GM10266 (cell line): ENCODE results near the gene KRTAP10-2.
"Not testable (repeated sequence)": the region's sequence is repeated elsewhere in the genome, so short reads cannot be mapped to it uniquely, and the experiment has no call there.

Source experiments
- DNase-seq: peaks from one replicate; pipeline ENCODE4 v3.0.0; 2012; ENCODE audit errors: extremely low spot score
- TF ChIP-seq, protein P1 (sequence below): IDR thresholded peaks from 2 replicates; pipeline ENCODE4 v1.5.1; 2012; ENCODE audit warnings: mild to moderate bottlenecking, low read depth; ENCODE audit not compliant: control insufficient read depth, insufficient read depth; ENCODE audit errors: missing control alignments

The KRTAP10-2 gene

DNA sequence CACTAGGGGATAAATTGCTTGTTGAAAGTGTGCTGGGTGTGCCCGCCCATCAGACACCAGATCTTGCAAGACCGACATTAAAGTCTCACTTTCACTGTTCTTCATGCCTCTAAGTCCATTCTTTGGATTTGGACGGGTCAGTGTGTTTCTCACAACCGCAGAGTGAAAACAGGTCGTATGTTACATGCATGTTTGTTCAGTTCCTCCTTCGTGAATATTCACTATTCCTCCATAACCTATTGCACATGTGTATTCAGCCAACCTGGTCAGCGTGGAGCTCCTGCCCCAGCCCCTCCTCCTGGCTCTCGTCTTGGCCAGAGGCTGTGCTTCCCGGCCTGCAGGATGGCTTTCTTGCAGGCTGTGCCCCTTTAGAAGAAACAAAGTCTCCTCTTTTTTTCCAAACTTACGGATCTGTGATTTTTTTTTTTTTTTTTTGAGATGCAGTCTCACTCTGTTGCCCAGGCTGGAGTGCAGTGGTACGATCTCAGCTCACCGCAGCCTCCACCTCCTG is 43.2 kb upstream of the KRTAP10-2 start:
- TF ChIP-seq, protein P1, sequence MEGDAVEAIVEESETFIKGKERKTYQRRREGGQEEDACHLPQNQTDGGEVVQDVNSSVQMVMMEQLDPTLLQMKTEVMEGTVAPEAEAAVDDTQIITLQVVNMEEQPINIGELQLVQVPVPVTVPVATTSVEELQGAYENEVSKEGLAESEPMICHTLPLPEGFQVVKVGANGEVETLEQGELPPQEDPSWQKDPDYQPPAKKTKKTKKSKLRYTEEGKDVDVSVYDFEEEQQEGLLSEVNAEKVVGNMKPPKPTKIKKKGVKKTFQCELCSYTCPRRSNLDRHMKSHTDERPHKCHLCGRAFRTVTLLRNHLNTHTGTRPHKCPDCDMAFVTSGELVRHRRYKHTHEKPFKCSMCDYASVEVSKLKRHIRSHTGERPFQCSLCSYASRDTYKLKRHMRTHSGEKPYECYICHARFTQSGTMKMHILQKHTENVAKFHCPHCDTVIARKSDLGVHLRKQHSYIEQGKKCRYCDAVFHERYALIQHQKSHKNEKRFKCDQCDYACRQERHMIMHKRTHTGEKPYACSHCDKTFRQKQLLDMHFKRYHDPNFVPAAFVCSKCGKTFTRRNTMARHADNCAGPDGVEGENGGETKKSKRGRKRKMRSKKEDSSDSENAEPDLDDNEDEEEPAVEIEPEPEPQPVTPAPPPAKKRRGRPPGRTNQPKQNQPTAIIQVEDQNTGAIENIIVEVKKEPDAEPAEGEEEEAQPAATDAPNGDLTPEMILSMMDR: no peak
- DNase-seq: no peak

DNA sequence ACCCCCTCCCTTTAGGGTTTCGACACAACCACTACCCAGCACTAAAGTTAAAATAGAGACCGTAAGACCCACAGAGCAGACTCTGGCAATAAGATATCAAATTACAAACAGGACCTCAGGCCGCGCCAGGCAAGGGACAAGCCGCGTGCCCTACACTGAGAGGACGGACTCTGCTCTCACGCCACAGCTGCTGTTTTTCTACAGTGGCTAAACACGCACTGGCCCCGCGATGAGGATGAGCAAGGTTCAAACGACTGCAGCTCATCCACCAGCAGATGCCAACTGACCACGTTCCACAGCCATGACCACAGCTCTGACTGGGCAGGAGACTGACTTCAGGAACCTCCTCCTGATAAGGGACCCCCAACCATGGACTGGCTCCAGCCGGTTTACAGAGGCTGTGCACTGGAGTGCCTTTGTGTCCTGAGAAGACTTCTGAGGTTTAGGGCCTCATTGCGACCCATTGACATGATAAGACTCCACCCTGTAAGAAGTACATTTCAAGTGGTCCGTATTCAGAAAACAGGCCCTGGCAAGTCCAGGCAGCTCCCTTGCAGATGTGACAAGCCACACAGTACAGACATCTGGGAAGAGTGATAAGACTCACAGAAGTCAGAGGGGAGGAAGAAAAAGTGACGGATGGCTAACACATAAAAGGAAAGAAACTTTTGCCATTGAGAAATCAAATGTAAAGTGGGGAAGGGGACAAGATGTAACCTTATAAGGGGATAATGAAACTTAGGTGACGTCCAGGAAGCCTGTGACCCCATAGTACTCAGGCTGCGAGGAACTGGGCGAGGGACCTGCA is 42.5 kb upstream of the KRTAP10-2 start:
- TF ChIP-seq, protein P1: no peak
- no peak for DNase-seq

DNA sequence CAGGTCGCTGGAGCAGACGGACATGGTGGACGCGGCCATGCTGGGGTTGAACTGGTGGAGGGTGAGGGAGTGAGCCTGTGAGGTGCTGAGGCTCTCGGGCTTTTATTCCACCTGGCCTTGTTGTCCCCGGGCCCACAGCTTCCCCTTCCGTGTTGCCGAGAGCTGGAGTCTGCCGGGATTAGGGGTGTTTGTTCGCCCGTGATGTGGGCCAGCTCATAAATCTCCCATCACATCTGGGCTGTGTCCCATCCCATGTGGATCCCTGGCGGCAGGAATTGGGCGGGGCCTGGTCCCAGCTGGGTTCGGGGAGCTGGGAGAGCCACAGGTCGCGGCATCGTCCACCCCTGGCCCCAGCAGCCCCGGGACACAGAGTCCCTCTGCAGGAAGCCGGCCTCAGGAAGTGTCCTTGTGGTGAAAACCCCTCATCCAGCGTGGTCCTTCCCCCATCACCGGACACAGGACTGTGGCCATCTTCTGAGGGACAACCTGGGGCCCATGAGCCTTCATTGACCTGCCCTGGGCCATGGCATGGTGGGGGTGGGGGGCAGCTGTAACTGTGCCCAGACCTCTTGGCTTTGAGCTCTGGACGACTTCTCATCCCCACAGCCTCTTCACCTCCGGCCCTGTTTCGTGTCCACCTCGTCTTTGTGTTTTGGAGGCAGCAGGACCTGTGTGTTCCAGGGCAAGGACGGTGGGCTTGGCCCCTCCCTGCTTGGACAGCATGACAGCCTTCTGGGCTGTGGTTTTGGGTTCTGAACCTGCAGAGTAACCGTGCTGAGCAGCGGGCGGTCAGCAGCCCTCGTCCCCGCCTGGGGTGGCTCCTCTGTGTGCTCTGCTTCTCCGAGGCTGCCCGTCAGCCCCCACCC is 41.4 kb upstream of the KRTAP10-2 start, which contains the start of gene KRTAP10-6:
KRTAP10-6 (minus strand) TSS at position 60 of the 866 bp plus-strand sequence; CDS start at position 39, 21 bp downstream.
- no peak for DNase-seq

DNA sequence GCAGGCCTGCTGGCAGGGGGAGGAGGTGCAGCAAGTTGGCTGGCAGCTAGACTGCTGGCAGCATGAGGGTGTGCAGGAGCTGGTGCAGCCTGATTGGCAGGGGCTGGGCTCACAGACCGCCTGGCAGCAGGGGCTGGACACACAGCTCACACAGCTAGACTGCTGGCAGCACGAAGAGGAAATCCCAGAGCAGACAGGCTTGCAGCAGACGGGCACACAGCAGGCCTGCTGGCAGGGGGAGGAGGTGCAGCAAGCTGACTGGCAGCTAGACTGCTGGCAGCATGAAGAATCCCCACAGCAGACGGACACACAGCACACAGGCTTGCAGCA is 40.5 kb upstream of the KRTAP10-2 start:
- DNase-seq: not testable (repeated sequence)

More for the DNA sequence above, 41.4 kb upstream of the KRTAP10-2 start, which contains the start of gene KRTAP10-6:
- TF ChIP-seq, protein P1: no peak

DNA sequence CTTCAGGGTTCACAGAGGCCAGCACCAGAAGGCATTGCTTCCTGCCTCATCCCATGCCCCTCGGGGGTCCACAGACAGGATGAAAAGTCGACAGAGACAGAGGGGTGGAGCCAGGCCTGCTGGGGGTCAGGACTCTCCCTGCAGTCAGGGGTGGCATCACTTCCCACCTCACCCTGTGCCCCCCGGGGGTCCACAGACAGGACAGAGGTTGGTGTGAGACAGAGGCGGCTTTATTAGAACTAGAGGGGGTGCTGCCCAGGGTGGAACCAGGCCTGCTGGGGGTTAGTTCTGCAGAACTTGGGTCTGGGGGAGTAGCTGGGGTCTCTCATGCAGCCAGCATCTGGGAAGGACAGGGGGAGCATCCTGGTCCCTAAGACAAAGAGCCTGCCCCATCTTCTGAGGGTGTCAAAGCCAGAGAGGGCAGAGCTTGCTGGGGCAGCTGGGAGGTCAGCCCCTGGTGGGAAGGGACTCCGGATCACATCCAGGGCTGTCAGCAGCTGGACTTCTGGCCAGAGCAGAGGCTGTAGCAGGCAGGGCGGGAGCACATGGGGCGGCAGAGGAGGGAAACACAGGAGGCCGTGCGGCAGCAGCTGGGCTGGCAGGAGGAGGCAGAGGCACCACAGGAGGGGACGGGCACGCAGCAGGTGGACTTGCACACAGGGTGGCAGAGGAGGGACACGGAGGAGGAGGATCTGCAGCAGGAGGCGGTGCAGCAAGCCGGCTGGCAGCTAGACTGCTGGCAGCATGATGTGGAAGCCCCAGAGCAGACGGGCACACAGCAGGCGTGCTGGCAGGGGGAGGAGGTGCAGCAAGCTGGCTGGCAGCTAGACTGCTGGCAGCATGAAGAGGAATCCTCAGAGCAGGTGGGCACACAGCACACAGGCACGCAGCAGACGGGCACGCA is 39.8 kb upstream of the KRTAP10-2 start:
- not testable (repeated sequence) for DNase-seq

DNA sequence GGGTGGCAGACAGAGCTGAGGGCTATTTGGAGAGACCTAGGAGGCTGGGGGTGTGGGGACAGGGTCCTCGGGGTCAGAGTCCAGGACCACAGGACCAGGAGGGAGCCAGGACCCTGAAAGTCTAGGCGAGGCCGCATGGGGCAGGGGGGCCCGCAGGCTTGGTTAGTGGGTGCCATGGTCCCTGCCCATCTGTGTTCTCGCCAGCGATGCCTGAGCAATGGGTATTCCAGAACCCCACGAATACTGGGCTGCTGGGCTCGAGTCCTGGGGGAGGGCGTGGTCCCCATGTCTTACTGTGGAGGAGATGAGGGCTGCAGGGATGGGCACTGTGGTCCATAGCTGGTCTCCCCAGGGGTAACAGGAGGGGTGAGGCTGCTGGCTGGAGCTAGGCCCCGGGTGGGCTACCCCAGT is 39.0 kb upstream of the KRTAP10-2 start:
- TF ChIP-seq, protein P1: no peak
- no peak for DNase-seq

DNA sequence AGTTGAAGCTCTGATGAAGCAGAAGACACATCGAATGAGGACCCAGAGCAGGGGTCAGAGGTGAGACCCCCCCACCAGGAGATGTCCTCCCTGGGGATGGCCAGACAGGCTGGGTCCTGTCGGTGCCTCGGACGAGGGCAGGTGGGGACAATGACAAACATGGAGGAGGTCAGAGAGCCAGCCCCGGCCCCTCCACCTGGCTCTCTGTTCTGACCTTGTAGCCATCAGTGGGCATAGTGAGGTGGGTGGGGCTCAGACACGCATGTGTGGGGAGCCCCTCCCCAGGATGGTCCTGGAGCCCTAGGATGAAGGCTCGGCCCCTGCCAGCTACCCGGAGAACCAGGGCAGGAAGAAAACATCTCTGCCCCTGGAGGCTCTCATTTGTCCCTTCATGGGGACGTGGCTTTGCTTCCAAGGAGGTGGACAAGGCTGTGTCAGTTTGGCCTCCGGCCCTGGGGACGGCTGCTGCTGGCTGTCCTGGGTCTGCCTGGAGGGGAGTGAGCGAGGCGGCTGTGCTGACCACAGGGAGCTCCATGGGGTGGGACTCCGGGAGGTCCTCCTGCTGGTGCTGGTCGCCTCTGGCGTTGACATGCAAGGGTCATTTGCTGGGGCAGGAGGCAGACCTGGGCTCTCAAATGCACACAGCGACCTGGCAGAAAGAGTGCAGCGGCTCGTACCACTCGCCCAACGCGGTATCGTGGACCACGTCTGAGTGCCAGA is 38.4 kb upstream of the KRTAP10-2 start:
- no peak for DNase-seq
- TF ChIP-seq, protein P1: no peak
